ENCODE measurements around the gene DHCR24.

Gene DHCR24

DNA sequence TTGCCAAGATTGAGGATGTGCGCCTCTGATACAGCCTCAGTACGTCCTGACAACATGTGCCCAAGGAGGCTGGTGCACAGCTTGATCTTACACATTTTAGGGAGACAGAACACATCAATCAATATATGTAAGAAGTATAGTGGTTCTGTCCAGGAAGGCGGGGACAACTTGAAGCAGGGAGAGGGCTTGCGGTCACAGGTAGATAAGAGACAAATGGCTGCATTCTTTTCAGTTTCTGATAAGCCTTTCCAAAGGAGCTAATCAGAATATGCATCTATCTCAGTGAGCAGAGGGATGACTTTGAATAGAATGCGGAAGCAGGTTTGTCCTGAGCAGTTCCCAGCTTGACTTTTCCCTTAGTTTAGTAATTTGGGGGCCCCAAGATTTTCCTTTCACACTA is 10.2 kb downstream of the DHCR24 start:
- no peak for TF ChIP-seq CTCF (IDR thresholded peaks at IDR 0.05; ENCODE audit: low read depth, low read length)
- peaks cover 5% of the 10 kb centered on the region for H3K36me3 ChIP-seq

DNA sequence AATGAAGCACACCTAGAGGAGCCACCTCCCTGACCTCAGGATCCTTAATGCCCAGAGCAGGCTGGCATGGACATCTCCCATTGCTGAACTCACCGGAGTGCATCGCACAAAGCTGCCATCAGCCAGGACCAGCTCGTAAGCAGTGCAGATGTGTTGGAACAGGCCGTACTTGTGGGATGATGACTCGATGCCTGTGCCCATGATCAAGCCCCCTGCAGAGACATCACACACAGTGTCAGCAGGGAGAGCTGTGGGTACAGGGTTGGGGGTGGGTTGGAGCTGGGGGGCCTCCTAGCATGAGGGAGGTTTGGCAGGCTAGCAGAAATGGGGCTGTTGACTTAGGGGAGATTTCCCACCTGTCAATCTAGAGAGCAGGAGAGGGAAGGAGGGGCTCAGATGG is 12.0 kb downstream of the DHCR24 start:
- Histone ChIP-seq H3K27me3 (no peaks in the 10 kb centered on the region), H3K4me3 (ENCODE audit: low read depth, low read length) (no peak overlapping the region), H3K4me1 (no peaks in the 10 kb centered on the region), H3K9me3 (no peaks in the 10 kb centered on the region), H3K36me3 (peaks cover 13% of the 10 kb centered on the region)
- no peak for TF ChIP-seq CTCF (IDR thresholded peaks at IDR 0.05; ENCODE audit: low read depth, low read length)
- no peak for DNase-seq

More for the DNA sequence above, 10.2 kb downstream of the DHCR24 start:
- H3K27me3 ChIP-seq: no peaks in the 10 kb centered on the region
- H3K4me1 ChIP-seq: no peaks in the 10 kb centered on the region
- no peak for DNase-seq
- no peak overlapping the region for H3K4me3 ChIP-seq (ENCODE audit: low read depth, low read length)
- H3K9me3 ChIP-seq: no peaks in the 10 kb centered on the region

DNA sequence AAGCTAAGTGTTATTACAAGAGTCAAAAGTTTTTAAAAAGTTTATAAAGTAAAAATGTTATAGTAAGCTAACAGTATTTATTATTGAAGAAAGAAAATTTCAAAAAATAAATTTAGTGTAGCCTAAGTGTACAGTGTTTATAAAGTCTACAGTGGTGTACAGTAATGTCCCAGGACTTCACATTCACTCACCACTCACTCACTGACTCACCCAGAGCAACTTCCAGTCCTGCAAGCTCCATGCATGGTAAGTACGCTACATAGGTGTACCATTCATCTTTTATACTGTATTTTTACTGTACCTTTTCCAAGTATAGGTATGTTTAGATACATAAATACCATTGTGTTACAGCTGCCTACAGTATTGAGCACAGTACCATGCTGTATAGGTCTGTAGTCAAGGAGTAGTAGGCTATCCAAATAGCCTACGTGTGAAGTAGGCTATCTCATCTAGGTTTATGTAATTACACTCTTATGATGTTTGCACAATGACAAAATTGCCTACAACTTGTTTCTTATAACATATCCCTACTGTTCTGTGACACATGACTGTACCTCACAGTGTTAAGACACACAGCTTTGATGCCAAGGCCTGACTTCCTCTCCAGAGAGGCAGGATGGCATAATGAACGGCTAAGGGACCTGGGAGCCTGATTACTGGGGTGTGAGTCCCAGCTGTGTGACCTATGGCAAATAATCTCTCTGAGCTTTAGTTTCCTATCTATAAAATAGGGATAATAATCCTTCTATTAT is 12.7 kb downstream of the DHCR24 start:
- no peak for TF ChIP-seq CTCF (IDR thresholded peaks at IDR 0.05; ENCODE audit: low read depth, low read length)
- no peaks in the 10 kb centered on the region for H3K9me3 ChIP-seq
- no peak for DNase-seq
- no peaks in the 10 kb centered on the region for H3K27me3 ChIP-seq
- H3K4me1 ChIP-seq: no peaks in the 10 kb centered on the region
- H3K36me3 ChIP-seq: peaks cover 13% of the 10 kb centered on the region
- no peak overlapping the region for H3K4me3 ChIP-seq (ENCODE audit: low read depth, low read length)

- no peak for TF ChIP-seq CTCF (IDR thresholded peaks at IDR 0.05; ENCODE audit: low read depth, low read length)
- no peaks in the 10 kb centered on the region for H3K9me3 ChIP-seq
- no peak for DNase-seq
- H3K27me3 ChIP-seq: no peaks in the 10 kb centered on the region
- no peak overlapping the region for H3K4me3 ChIP-seq (ENCODE audit: low read depth, low read length)
- peaks cover 16% of the 10 kb centered on the region for H3K36me3 ChIP-seq
- H3K4me1 ChIP-seq: no peaks in the 10 kb centered on the region
Measured at GRCh38 chr1:54872036-54872331, 15.0 kb downstream of the DHCR24 start.

GRCh38 chr1:54871275-54872035 is 15.5 kb downstream of the DHCR24 start:
- H3K9me3 ChIP-seq: no peaks in the 10 kb centered on the region
- no peak for DNase-seq
- peaks cover 16% of the 10 kb centered on the region for H3K36me3 ChIP-seq
- no peak for TF ChIP-seq CTCF (IDR thresholded peaks at IDR 0.05; ENCODE audit: low read depth, low read length)
- H3K27me3 ChIP-seq: no peaks in the 10 kb centered on the region
- no peaks in the 10 kb centered on the region for H3K4me1 ChIP-seq
- no peak overlapping the region for H3K4me3 ChIP-seq (ENCODE audit: low read depth, low read length)

DNA sequence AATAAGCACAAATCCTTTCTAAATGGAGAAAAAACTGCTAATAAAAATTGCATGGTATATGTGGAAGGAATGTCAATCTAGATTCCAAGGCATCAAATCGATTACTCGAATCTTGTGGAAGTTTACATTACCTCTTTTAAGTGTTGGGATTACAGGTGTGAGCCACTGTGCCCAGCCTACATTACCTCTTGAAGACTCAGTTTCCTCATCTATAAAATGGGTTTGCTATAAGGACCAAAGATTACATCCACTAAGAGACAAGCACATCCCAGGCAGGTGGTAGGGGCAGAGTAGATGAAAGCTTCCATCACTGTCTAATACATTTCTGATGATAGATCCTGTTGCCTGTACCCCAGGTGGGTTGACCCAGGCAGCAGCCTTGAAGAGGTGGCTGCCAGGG is 16.1 kb downstream of the DHCR24 start:
- Histone ChIP-seq H3K9me3 (no peaks in the 10 kb centered on the region), H3K36me3 (peaks cover 16% of the 10 kb centered on the region), H3K27me3 (no peaks in the 10 kb centered on the region), H3K4me1 (no peaks in the 10 kb centered on the region), H3K4me3 (ENCODE audit: low read depth, low read length) (no peak overlapping the region)
- TF ChIP-seq CTCF (IDR thresholded peaks at IDR 0.05; ENCODE audit: low read depth, low read length): no peak
- no peak for DNase-seq

Data from BE2C (cell line).